Ectodermal cell (in vitro differentiated cells): ENCODE measurements around the gene CHN2.

ENCODE experiments used
- H3K27ac ChIP-seq: 2 replicates; pipeline ENCODE4 v1.7.0; 2013; ENCODE audit warnings: mild to moderate bottlenecking, low read depth, low read length; ENCODE audit not compliant: insufficient read depth, poor library complexity, severe bottlenecking
- H3K27me3 ChIP-seq: 2 replicates; pipeline ENCODE4 v1.7.0; 2013; ENCODE audit warnings: mild to moderate bottlenecking, low read length; ENCODE audit not compliant: insufficient read depth, control insufficient read depth, poor library complexity, severe bottlenecking
- H3K36me3 ChIP-seq: one replicate; pipeline ENCODE4 v1.7.0; 2013; ENCODE audit warnings: low read length; ENCODE audit not compliant: control insufficient read depth, insufficient read depth
- H3K4me1 ChIP-seq: one replicate; pipeline ENCODE4 v1.7.0; 2013; ENCODE audit warnings: low read length; ENCODE audit not compliant: control insufficient read depth, insufficient read depth
- H3K4me3 ChIP-seq: 2 replicates; pipeline ENCODE4 v1.7.0; 2013; ENCODE audit warnings: low read depth, low read length, control low read depth; ENCODE audit not compliant: insufficient read depth
- H3K9me3 ChIP-seq: 2 replicates; pipeline ENCODE4 v1.7.0; 2013; ENCODE audit warnings: mild to moderate bottlenecking, low read length, moderate library complexity; ENCODE audit not compliant: control insufficient read depth
- WGBS, 2 experiments: methylation state at CpG; one replicate each; pipeline ENCODE4 v1.1.7; 2013; ENCODE audit warnings: missing lambda C conversion rate in 2 of 2; 5-methylcytosine and 5-hydroxymethylcytosine counted together

Gene CHN2

GRCh38 chr7:29304756-29305155 is 110.2 kb downstream of the CHN2 start:
- 78 to 82% methylated on average over 6 of the region's 6 CpGs for WGBS, 2 experiments
- H3K27ac ChIP-seq = no peak overlapping the region

GRCh38 chr7:29306319-29306991 is 111.9 kb downstream of the CHN2 start:
- Histone ChIP-seq H3K4me3 (no peak overlapping the region), H3K4me1 (no peaks in the 10 kb centered on the region), H3K27ac (no peak overlapping the region), H3K9me3 (no peaks in the 10 kb centered on the region), H3K27me3 (no peaks in the 10 kb centered on the region), H3K36me3 (no peaks in the 10 kb centered on the region)
- 84 to 95% methylated on average over 5 of the region's 5 CpGs for WGBS, 2 experiments

More at GRCh38 chr7:29304756-29305155, 110.2 kb downstream of the CHN2 start:
- H3K4me1 ChIP-seq = no peaks in the 10 kb centered on the region
- no peaks in the 10 kb centered on the region for H3K36me3 ChIP-seq
- H3K9me3 ChIP-seq = no peaks in the 10 kb centered on the region
- H3K27me3 ChIP-seq = no peaks in the 10 kb centered on the region
- no peak overlapping the region for H3K4me3 ChIP-seq

GRCh38 chr7:29308424-29308823 is 113.8 kb downstream of the CHN2 start:
- Histone ChIP-seq H3K27ac (no peak overlapping the region), H3K27me3 (no peaks in the 10 kb centered on the region), H3K4me1 (no peaks in the 10 kb centered on the region), H3K9me3 (no peaks in the 10 kb centered on the region), H3K4me3 (no peak overlapping the region), H3K36me3 (no peaks in the 10 kb centered on the region)
- 80 to 87% methylated on average over 4 to 6 of the region's 6 CpGs for WGBS, 2 experiments

GRCh38 chr7:29309041-29309854 is 114.7 kb downstream of the CHN2 start:
- H3K27ac ChIP-seq = no peak overlapping the region
- no peaks in the 10 kb centered on the region for H3K27me3 ChIP-seq
- H3K9me3 ChIP-seq = no peaks in the 10 kb centered on the region
- H3K4me3 ChIP-seq = no peak overlapping the region
- H3K4me1 ChIP-seq = no peaks in the 10 kb centered on the region
- H3K36me3 ChIP-seq = no peaks in the 10 kb centered on the region
- 91 to 92% methylated on average over 9 of the region's 9 CpGs for WGBS, 2 experiments

- Histone ChIP-seq H3K4me1 (no peaks in the 10 kb centered on the region), H3K36me3 (no peaks in the 10 kb centered on the region), H3K9me3 (no peaks in the 10 kb centered on the region), H3K4me3 (no peak overlapping the region), H3K27ac (no peak overlapping the region), H3K27me3 (no peaks in the 10 kb centered on the region)
Observed at GRCh38 chr7:29310625-29311024, 116.0 kb downstream of the CHN2 start.

GRCh38 chr7:29311314-29311713 is 116.7 kb downstream of the CHN2 start:
- H3K4me1 ChIP-seq = no peaks in the 10 kb centered on the region
- H3K9me3 ChIP-seq = no peaks in the 10 kb centered on the region
- no peak overlapping the region for H3K27ac ChIP-seq
- no peaks in the 10 kb centered on the region for H3K27me3 ChIP-seq
- 92 to 93% methylated on average over 3 of the region's 3 CpGs for WGBS, 2 experiments
- H3K4me3 ChIP-seq = no peak overlapping the region
- no peaks in the 10 kb centered on the region for H3K36me3 ChIP-seq

- Histone ChIP-seq H3K27me3 (no peaks in the 10 kb centered on the region), H3K36me3 (no peaks in the 10 kb centered on the region), H3K9me3 (no peaks in the 10 kb centered on the region), H3K4me3 (no peak overlapping the region), H3K27ac (no peak overlapping the region), H3K4me1 (no peaks in the 10 kb centered on the region)
- 92% methylated on average over 1 of the region's 1 CpG; no CpG with 5 or more reads in 1 of the 2 experiments for WGBS, 2 experiments
Observed at GRCh38 chr7:29314148-29314547, 119.6 kb downstream of the CHN2 start.

GRCh38 chr7:29315122-29315891 is 120.7 kb downstream of the CHN2 start:
- Histone ChIP-seq H3K27ac (no peak overlapping the region), H3K36me3 (no peaks in the 10 kb centered on the region), H3K4me1 (peaks cover 3% of the 10 kb centered on the region), H3K27me3 (no peaks in the 10 kb centered on the region), H3K9me3 (no peaks in the 10 kb centered on the region), H3K4me3 (no peak overlapping the region)
- 96 to 100% methylated on average over 2 of the region's 3 CpGs for WGBS, 2 experiments

GRCh38 chr7:29315892-29316270 is 121.3 kb downstream of the CHN2 start:
- H3K27me3 ChIP-seq = no peaks in the 10 kb centered on the region
- H3K9me3 ChIP-seq = no peaks in the 10 kb centered on the region
- H3K4me3 ChIP-seq = no peak overlapping the region
- 93 to 97% methylated on average over 2 of the region's 2 CpGs for WGBS, 2 experiments
- H3K4me1 ChIP-seq = peaks cover 3% of the 10 kb centered on the region
- H3K27ac ChIP-seq = no peak overlapping the region
- no peaks in the 10 kb centered on the region for H3K36me3 ChIP-seq

GRCh38 chr7:29316926-29317325 is 122.4 kb downstream of the CHN2 start:
- 94 to 95% methylated on average over 3 of the region's 3 CpGs for WGBS, 2 experiments
- H3K4me3 ChIP-seq = no peak overlapping the region
- H3K36me3 ChIP-seq = no peaks in the 10 kb centered on the region
- H3K4me1 ChIP-seq = peaks cover 3% of the 10 kb centered on the region
- H3K27me3 ChIP-seq = no peaks in the 10 kb centered on the region
- H3K27ac ChIP-seq = no peak overlapping the region
- H3K9me3 ChIP-seq = no peaks in the 10 kb centered on the region
